H9 (cell line): Measurements from ENCODE around the gene CLDN22. TPM values are rescaled to one million over a fixed set of nuclear protein-coding genes. Genes with fewer than 3 reads are reported as not detected.

ENCODE experiments used
- DNase-seq: peaks from one replicate; pipeline ENCODE4 v3.0.0-alpha.2; 2017
- H2AFZ ChIP-seq: one replicate; pipeline ENCODE4 v1.6.1; 2013; ENCODE audit warnings: mild to moderate bottlenecking, low read length, control low read depth, moderate library complexity
- H2AK5ac ChIP-seq: 2 replicates; pipeline ENCODE4 v1.6.1; 2013; ENCODE audit warnings: low read length, control low read depth, mixed read lengths; ENCODE audit not compliant: insufficient read length
- H2BK120ac ChIP-seq: one replicate; pipeline ENCODE4 v1.6.1; 2013; ENCODE audit warnings: low read depth, mild to moderate bottlenecking, low read length, control low read depth, inconsistent platforms; ENCODE audit not compliant: poor library complexity, severe bottlenecking
- H2BK12ac ChIP-seq: 2 replicates; pipeline ENCODE4 v1.6.1; 2013; ENCODE audit warnings: low read length, control low read depth, mixed read lengths, low read depth; ENCODE audit not compliant: insufficient read length
- H2BK15ac ChIP-seq: 2 replicates; pipeline ENCODE4 v1.6.1; 2013; ENCODE audit warnings: low read depth, low read length, control low read depth
- H2BK20ac ChIP-seq: one replicate; pipeline ENCODE4 v1.6.1; 2013; ENCODE audit warnings: low read depth, mild to moderate bottlenecking, low read length, control low read depth, inconsistent platforms; ENCODE audit not compliant: poor library complexity, severe bottlenecking
- H2BK5ac ChIP-seq: 2 replicates; pipeline ENCODE4 v1.6.1; 2013; ENCODE audit warnings: low read length, control low read depth, mixed read lengths; ENCODE audit not compliant: insufficient read length
- H3K14ac ChIP-seq: 2 replicates; pipeline ENCODE4 v1.6.1; 2013; ENCODE audit warnings: low read length, control low read depth; ENCODE audit not compliant: insufficient read depth
- H3K18ac ChIP-seq: 2 replicates; pipeline ENCODE4 v1.6.1; 2013; ENCODE audit warnings: low read depth, mild to moderate bottlenecking, mixed read lengths, low read length, control low read depth; ENCODE audit not compliant: insufficient read length
- H3K23ac ChIP-seq: 2 replicates; pipeline ENCODE4 v1.6.1; 2013; ENCODE audit warnings: low read length, control low read depth, mixed read lengths, low read depth; ENCODE audit not compliant: insufficient read length
- H3K23me2 ChIP-seq: 2 replicates; pipeline ENCODE4 v1.6.1; 2013; ENCODE audit warnings: low read depth, mild to moderate bottlenecking, mixed read lengths, low read length, control low read depth; ENCODE audit not compliant: insufficient read length, poor library complexity, severe bottlenecking
- H3K27ac ChIP-seq: 2 replicates; pipeline ENCODE4 v1.5.1; 2013; ENCODE audit warnings: low read length, control low read depth, mixed read lengths, low read depth; ENCODE audit not compliant: insufficient read length
- H3K27me3 ChIP-seq: 2 replicates; pipeline ENCODE4 v1.6.1; 2013; ENCODE audit warnings: low read length, control low read depth, inconsistent platforms; ENCODE audit not compliant: insufficient read depth
- H3K4ac ChIP-seq: 2 replicates; pipeline ENCODE4 v1.6.1; 2013; ENCODE audit warnings: low read depth, mild to moderate bottlenecking, control low read depth, inconsistent platforms, low read length, moderate library complexity
- H3K4me1 ChIP-seq: 2 replicates; pipeline ENCODE4 v1.6.1; 2013; ENCODE audit warnings: low read length, control low read depth, inconsistent platforms; ENCODE audit not compliant: insufficient read depth
- H3K4me2 ChIP-seq: 2 replicates; pipeline ENCODE4 v1.6.1; 2013; ENCODE audit warnings: low read length, control low read depth, mixed read lengths; ENCODE audit not compliant: insufficient read length, insufficient read depth
- H3K56ac ChIP-seq: 2 replicates; pipeline ENCODE4 v1.6.1; 2013; ENCODE audit warnings: low read depth, mild to moderate bottlenecking, mixed read lengths, low read length, control low read depth; ENCODE audit not compliant: insufficient read length
- H3K79me1 ChIP-seq: 2 replicates; pipeline ENCODE4 v1.6.1; 2013; ENCODE audit warnings: low read depth, mild to moderate bottlenecking, moderate library complexity, low read length, control low read depth, inconsistent platforms; ENCODE audit not compliant: insufficient read depth, poor library complexity, severe bottlenecking
- H3K79me2 ChIP-seq: 2 replicates; pipeline ENCODE4 v1.6.1; 2013; ENCODE audit warnings: low read length, control low read depth, inconsistent platforms; ENCODE audit not compliant: insufficient read depth
- H3K9ac ChIP-seq: 2 replicates; pipeline ENCODE4 v1.6.1; 2013; ENCODE audit warnings: low read length, control low read depth, mixed read lengths; ENCODE audit not compliant: insufficient read length; ENCODE audit errors: extremely low read depth
- H3K9me3 ChIP-seq: one replicate; pipeline ENCODE4 v1.6.1; 2013; ENCODE audit warnings: low read depth, low read length, inconsistent platforms; ENCODE audit not compliant: control insufficient read depth
- H3T11ph ChIP-seq: one replicate; pipeline ENCODE4 v1.6.1; 2013; ENCODE audit warnings: mild to moderate bottlenecking, low read length, control low read depth, inconsistent platforms
- H4K20me1 ChIP-seq: one replicate; pipeline ENCODE4 v1.6.1; 2013; ENCODE audit not compliant: control insufficient read depth, insufficient read length, insufficient read depth
- H4K5ac ChIP-seq: 2 replicates; pipeline ENCODE4 v1.6.1; 2013; ENCODE audit warnings: low read depth, mild to moderate bottlenecking, mixed read lengths, low read length, control low read depth; ENCODE audit not compliant: insufficient read length
- H4K8ac ChIP-seq: replicated peaks from 2 replicates; pipeline ENCODE4 v1.6.1; 2013; ENCODE audit warnings: low read length, control low read depth, mixed read lengths, low read depth; ENCODE audit not compliant: insufficient read length
- H4K91ac ChIP-seq: 2 replicates; pipeline ENCODE4 v1.6.1; 2013; ENCODE audit warnings: low read depth, mild to moderate bottlenecking, moderate library complexity, mixed read lengths, low read length, control low read depth; ENCODE audit not compliant: insufficient read length
- H3K27ac Mint-ChIP-seq, 3 experiments: 2 replicates in 2 of 3; 3 replicates in 1 of 3; pipeline ENCODE4 v1.8.0; 2020 to 2021; ENCODE audit warnings: mixed read lengths in 3 of 3, mild to moderate bottlenecking in 1 of 3, moderate library complexity in 1 of 3
- H3K27me3 Mint-ChIP-seq: 2 replicates; pipeline ENCODE4 v1.8.0; 2021; ENCODE audit warnings: low read depth, mild to moderate bottlenecking, moderate library complexity, mixed read lengths
- H3K36me3 Mint-ChIP-seq, 3 experiments: 2 replicates in 2 of 3; 3 replicates in 1 of 3; pipeline ENCODE4 v1.8.0; 2020 to 2021; ENCODE audit warnings: low read depth in 3 of 3, mixed read lengths in 3 of 3; ENCODE audit not compliant: insufficient read depth in 1 of 3
- H3K4me1 Mint-ChIP-seq, 2 experiments: 2 replicates each; pipeline ENCODE4 v1.8.0; 2020; ENCODE audit warnings: mixed read lengths in 2 of 2
- H3K4me3 Mint-ChIP-seq, 2 experiments: 2 replicates in 1 of 2; 3 replicates in 1 of 2; pipeline ENCODE4 v1.8.0; 2020 to 2021; ENCODE audit warnings: mild to moderate bottlenecking in 2 of 2, mixed read lengths in 2 of 2, moderate library complexity in 1 of 2
- H3K9me3 Mint-ChIP-seq, 2 experiments: 2 replicates in 1 of 2; 3 replicates in 1 of 2; pipeline ENCODE4 v1.8.0; 2020; ENCODE audit warnings: mild to moderate bottlenecking in 2 of 2, mixed read lengths in 2 of 2, moderate library complexity in 1 of 2
- CTCF ChIP-seq: fragments of 200-600 bp; sonication (generic); conservative IDR thresholded peaks from 3 replicates; pipeline ENCODE4 v1.8.0; 2021; ENCODE audit warnings: antibody characterized with exemption, mild to moderate bottlenecking
- WGBS: extraction: QIAGEN DNeasy Blood & Tissue Kit; methylation state at CpG from one replicate; pipeline ENCODE4 v1.1.7; 2013; ENCODE audit warnings: missing lambda C conversion rate, low lambda C conversion rate, mixed read lengths; ENCODE audit not compliant: insufficient read length; ENCODE audit errors: extremely low coverage; 5-methylcytosine and 5-hydroxymethylcytosine counted together
- total RNA-seq: library from RNA; stranded (reverse); gene quantifications from 2 replicates; pipeline ENCODE4 v1.2.1, GENCODE V29; 2021

The CLDN22 gene
- total RNA-seq, 1 experiment from 2014 or later = not detected

GRCh38 chr4:183347566-183347965 is 27.5 kb upstream of the CLDN22 start:
- Mint-ChIP-seq H3K27me3 (no peaks in the 10 kb centered on the region; the same call in 1 of the 2 replicates), H3K36me3 (0 out of 7 replicates have a peak, but pooled peaks cover 0 to 1% (median 0%) of the 10 kb centered on the region in 3 experiments), H3K4me1 (no peaks in the 10 kb centered on the region), H3K27ac (no peak overlapping the region; a peak in 1 of 7 replicates), H3K4me3 (no peak overlapping the region), H3K9me3 (no peaks in the 10 kb centered on the region)
- WGBS = no CpG with 5 or more reads among the region's 4 CpGs
- no peak overlapping the region for H3K56ac ChIP-seq
- H2BK5ac ChIP-seq = no peak overlapping the region
- no peaks in the 10 kb centered on the region for H3K27me3 ChIP-seq
- H2BK15ac ChIP-seq = no peak overlapping the region
- H4K5ac ChIP-seq = no peak overlapping the region
- no peaks in the 10 kb centered on the region for H3K79me1 ChIP-seq
- no peak overlapping the region for H3K4ac ChIP-seq
- H3K23me2 ChIP-seq = no peaks in the 10 kb centered on the region
- H3K9me3 ChIP-seq = no peaks in the 10 kb centered on the region
- no peak overlapping the region for H2BK12ac ChIP-seq
- H2BK120ac ChIP-seq = no peak overlapping the region
- H3T11ph ChIP-seq = no peak overlapping the region
- no peak overlapping the region for H3K23ac ChIP-seq
- no peak overlapping the region for H3K27ac ChIP-seq
- H3K9ac ChIP-seq = no peak overlapping the region
- H3K4me1 ChIP-seq = no peaks in the 10 kb centered on the region
- H3K4me2 ChIP-seq = no peak overlapping the region
- no peak overlapping the region for H3K18ac ChIP-seq
- no peak overlapping the region for H4K8ac ChIP-seq
- DNase-seq = no peak
- no peaks in the 10 kb centered on the region for H3K79me2 ChIP-seq
- no peak overlapping the region for H2AK5ac ChIP-seq
- no peak overlapping the region for H3K14ac ChIP-seq
- TF ChIP-seq CTCF = no peak
- H4K20me1 ChIP-seq = no peaks in the 10 kb centered on the region
- no peak overlapping the region for H2BK20ac ChIP-seq
- no peak overlapping the region for H2AFZ ChIP-seq
- no peak overlapping the region for H4K91ac ChIP-seq
